Dermis lymphatic vessel endothelial cell (primary cell): ENCODE results near the gene SEC61G. TPM values are rescaled to one million over a fixed set of nuclear protein-coding genes. Genes with fewer than 3 reads are reported as not detected.

ENCODE experiments used
- total RNA-seq: library from RNA; depleted of rRNA; stranded (reverse); fragments of >200 nt; gene quantifications from 2 replicates; pipeline ENCODE4 v1.2.1, GENCODE V29; 2014

Gene SEC61G
- total RNA-seq, result 177 and 180 TPM in 2 replicates

GRCh38 chr7:54758702-54759592, at the start of gene SEC61G:
Gene SEC61G, minus strand, starts transcription at chr7:54759211. Its CDS starts 1,623 bp downstream, at chr7:54757588.

Other genes starting within 250 kb of the SEC61G start
- gene VSTM2A, start 216.8 kb downstream of the SEC61G start, total RNA-seq, result not detected in 2 replicates